Measurements from ENCODE around the gene NTM. TPM values are rescaled to one million over a fixed set of nuclear protein-coding genes. Genes with fewer than 3 reads are reported as not detected.

The NTM gene
- total RNA-seq, 4 donors from 2014 or later: 0.40 to 3.1 (median 2.1) TPM; not detected in 1

DNA sequence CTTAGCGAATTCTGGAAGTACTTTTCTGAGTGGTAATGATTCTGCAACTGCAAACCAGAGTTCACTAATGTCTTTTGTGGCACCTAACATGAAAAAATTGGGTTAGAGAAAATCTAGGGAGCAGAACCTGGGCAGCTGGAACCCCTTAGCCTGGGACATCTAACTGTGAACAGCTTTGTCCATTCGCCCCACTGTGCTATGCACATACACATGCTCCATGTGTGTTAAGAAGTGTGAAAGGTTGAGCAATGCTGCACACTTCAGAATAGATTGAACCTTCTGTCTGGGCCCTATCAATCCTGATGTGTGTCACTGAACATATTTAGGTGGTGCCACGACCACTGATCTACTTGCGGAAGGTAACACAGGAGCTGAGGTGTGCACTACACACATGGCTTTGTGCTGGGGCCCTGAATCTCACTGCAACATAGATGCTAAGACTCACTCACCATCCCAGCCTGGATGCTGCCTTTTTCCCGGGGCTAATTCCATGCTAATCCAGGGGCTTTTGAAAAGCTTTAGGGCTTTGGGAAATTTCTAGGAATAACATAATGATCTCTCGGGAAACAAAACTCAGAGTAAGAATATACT, 976.2 kb downstream of the NTM start:
- TF ChIP-seq POLR2AphosphoS5 (IDR thresholded peaks at IDR 0.05): no peak
- no peak for TF ChIP-seq EP300 (IDR thresholded peaks at IDR 0.05; ENCODE audit: low read depth)
- TF ChIP-seq POLR2A (IDR thresholded peaks at IDR 0.05): no peak
- TF ChIP-seq CTCF (IDR thresholded peaks at IDR 0.05): no peak
- no peak for DNase-seq
- H3K36me3 ChIP-seq: no peaks in the 10 kb centered on the region
- 58 to 71% methylated on average over 4 to 6 of the region's 6 CpGs for WGBS, 2 donors (ENCODE audit: low coverage in 1 of 2)
- no peaks in the 10 kb centered on the region for H3K4me1 ChIP-seq
- no peak overlapping the region for H3K27ac ChIP-seq
- H3K27me3 ChIP-seq: peaks cover 9% of the 10 kb centered on the region
- in situ Hi-C loops (cut with MboI; ENCODE audit: low pct_ligation_motif_present in 1 of 4, low pct_unique_long_range_greater_than_20kb in 1 of 4, low sequenced_read_pairs in 3 of 4): no loop called here
- intact Hi-C loops (cut with DNase I; ENCODE audit: low total_unique reads): no loop called here
- no peak overlapping the region for H3K4me3 ChIP-seq
- no peaks in the 10 kb centered on the region for H3K9me3 ChIP-seq

GRCh38 chr11:132347156-132348090, 977.0 kb downstream of the NTM start:
- intact Hi-C loops (cut with DNase I; ENCODE audit: low total_unique reads) (no loop called here), in situ Hi-C loops (cut with MboI; ENCODE audit: low pct_ligation_motif_present in 1 of 4, low pct_unique_long_range_greater_than_20kb in 1 of 4, low sequenced_read_pairs in 3 of 4) (no loop called here)
- 33 to 65% methylated on average over 3 to 22 of the region's 22 CpGs for WGBS, 2 donors (ENCODE audit: low coverage in 1 of 2)
- TF ChIP-seq CTCF (IDR thresholded peaks at IDR 0.05): no peak
- no peak for TF ChIP-seq POLR2A (IDR thresholded peaks at IDR 0.05)
- no peak for TF ChIP-seq EP300 (IDR thresholded peaks at IDR 0.05; ENCODE audit: low read depth)
- TF ChIP-seq POLR2AphosphoS5 (IDR thresholded peaks at IDR 0.05): no peak
- H3K36me3 ChIP-seq: no peaks in the 10 kb centered on the region
- no peaks in the 10 kb centered on the region for H3K9me3 ChIP-seq
- no peak overlapping the region for H3K4me3 ChIP-seq
- no peak for DNase-seq
- no peaks in the 10 kb centered on the region for H3K4me1 ChIP-seq
- peaks cover 9% of the 10 kb centered on the region for H3K27me3 ChIP-seq
- H3K27ac ChIP-seq: no peak overlapping the region

- 85 to 90% methylated on average over 4 to 7 of the region's 7 CpGs for WGBS, 2 donors (ENCODE audit: low coverage in 1 of 2)
- TF ChIP-seq CTCF (IDR thresholded peaks at IDR 0.05) (no peak), EP300 (IDR thresholded peaks at IDR 0.05; ENCODE audit: low read depth) (no peak)
- intact Hi-C loops (cut with DNase I; ENCODE audit: low total_unique reads): no loop called here
Observed at GRCh38 chr11:132349811-132350733, 979.7 kb downstream of the NTM start.

GRCh38 chr11:132351050-132351449, 980.6 kb downstream of the NTM start:
- TF ChIP-seq EP300 (IDR thresholded peaks at IDR 0.05; ENCODE audit: low read depth) (no peak), POLR2AphosphoS5 (IDR thresholded peaks at IDR 0.05) (no peak), CTCF (IDR thresholded peaks at IDR 0.05) (no peak), POLR2A (IDR thresholded peaks at IDR 0.05) (no peak)
- Histone ChIP-seq H3K9me3 (no peaks in the 10 kb centered on the region), H3K36me3 (no peaks in the 10 kb centered on the region), H3K4me1 (no peaks in the 10 kb centered on the region), H3K27ac (no peak overlapping the region), H3K27me3 (no peaks in the 10 kb centered on the region), H3K4me3 (no peak overlapping the region)
- in situ Hi-C loops (cut with MboI; ENCODE audit: low pct_ligation_motif_present in 1 of 4, low pct_unique_long_range_greater_than_20kb in 1 of 4, low sequenced_read_pairs in 3 of 4): no loop called here
- intact Hi-C loops (cut with DNase I; ENCODE audit: low total_unique reads): no loop called here
- 80 to 94% methylated on average over 2 to 7 of the region's 7 CpGs for WGBS, 2 donors (ENCODE audit: low coverage in 1 of 2)
- DNase-seq: no peak

More at GRCh38 chr11:132349811-132350733, 979.7 kb downstream of the NTM start:
- Histone ChIP-seq H3K4me1 (no peaks in the 10 kb centered on the region), H3K4me3 (no peak overlapping the region), H3K9me3 (no peaks in the 10 kb centered on the region), H3K27ac (no peak overlapping the region), H3K27me3 (no peaks in the 10 kb centered on the region), H3K36me3 (no peaks in the 10 kb centered on the region)
- in situ Hi-C loops (cut with MboI; ENCODE audit: low pct_ligation_motif_present in 1 of 4, low pct_unique_long_range_greater_than_20kb in 1 of 4, low sequenced_read_pairs in 3 of 4): no loop called here
- DNase-seq: no peak

All from transverse colon (tissue), 4 donors.